A673 (cell line): ENCODE results near the gene USP21.

Source experiments
- CTCF ChIP-seq: fragments of 300-800, 200-600 bp; sonication (generic); conservative IDR thresholded peaks from 2 replicates; pipeline ENCODE4 v1.5.1; 2017; ENCODE audit warnings: low read depth, mild to moderate bottlenecking, antibody characterized with exemption, low read length, moderate library complexity, mixed read lengths
- EZH2 ChIP-seq: fragments of 200-600 bp; sonication (generic); IDR thresholded peaks from 2 replicates; pipeline ENCODE4 v1.6.1; 2017; ENCODE audit warnings: borderline replicate concordance, low read depth, mild to moderate bottlenecking, mixed read lengths, antibody characterized with exemption, low read length; ENCODE audit not compliant: poor library complexity, severe bottlenecking

DNA sequence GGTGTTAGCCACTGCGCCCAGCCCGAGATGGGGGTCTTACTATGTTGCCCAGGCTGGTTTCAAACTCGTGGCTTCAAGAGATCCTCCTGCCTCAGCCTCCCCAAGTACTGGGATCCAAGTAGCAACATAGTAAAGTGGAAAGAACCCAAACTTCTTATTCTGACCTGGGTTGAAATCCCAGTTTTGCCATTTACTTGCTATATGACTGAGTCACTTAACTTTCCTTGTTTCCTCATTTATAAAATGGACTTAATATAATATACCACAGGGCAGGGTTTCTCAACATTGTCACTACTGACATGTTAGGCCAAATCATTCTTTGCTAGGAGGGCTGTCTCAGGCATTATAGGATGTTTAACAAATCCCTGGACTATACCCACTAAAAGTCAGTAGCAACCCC, 48.2 kb upstream of the USP21 start:
- TF ChIP-seq CTCF: no peak
- TF ChIP-seq EZH2: no peak
